Nephron progenitor cell (in vitro differentiated cells): ENCODE results near the gene DLGAP3.

Source experiments
- DNase-seq: peaks from one replicate; pipeline ENCODE4 v3.0.0; 2021
- H3K27ac Mint-ChIP-seq: 2 replicates; pipeline ENCODE4 v1.8.0; 2021; ENCODE audit warnings: mild to moderate bottlenecking, moderate library complexity, mixed read lengths
- H3K27me3 Mint-ChIP-seq: 2 replicates; pipeline ENCODE4 v1.8.0; 2021; ENCODE audit warnings: mild to moderate bottlenecking, low read depth, mixed read lengths; ENCODE audit not compliant: poor library complexity
- H3K36me3 Mint-ChIP-seq: 2 replicates; pipeline ENCODE4 v1.8.0; 2021; ENCODE audit warnings: low read depth, mixed read lengths
- H3K4me1 Mint-ChIP-seq: 2 replicates; pipeline ENCODE4 v1.8.0; 2021; ENCODE audit warnings: mixed read lengths
- H3K4me3 Mint-ChIP-seq: 2 replicates; pipeline ENCODE4 v1.8.0; 2021; ENCODE audit warnings: mild to moderate bottlenecking, moderate library complexity, mixed read lengths
- H3K9me3 Mint-ChIP-seq: 2 replicates; pipeline ENCODE4 v1.8.0; 2021; ENCODE audit warnings: mild to moderate bottlenecking, moderate library complexity, mixed read lengths
- CTCF ChIP-seq: fragments of 200-600 bp; sonication (generic); IDR thresholded peaks from 2 replicates; pipeline ENCODE4 v1.5.0; 2021; ENCODE audit warnings: antibody characterized with exemption

The DLGAP3 gene

GRCh38 chr1:34859446-34860200 is 69.8 kb downstream of the DLGAP3 start, which contains the start of gene SMIM12:
Gene SMIM12 (minus strand): TSS chr1:34859749. CDS start chr1:34855977, 3,772 bp downstream.
- peak; percentile 89 for DNase-seq
- Mint-ChIP-seq H3K27me3 (peaks cover 39% of the 10 kb centered on the region), H3K27ac (no peak within 1 kb of the TSS), H3K4me3 (peak within 1 kb of the TSS; percentile 95), H3K4me1 (peaks cover 15% of the 10 kb centered on the region), H3K36me3 (peaks cover 6% of the 10 kb centered on the region), H3K9me3 (peaks cover 4% of the 10 kb centered on the region)
- peak; percentile 57 for TF ChIP-seq CTCF

- H3K27ac Mint-ChIP-seq = no peak overlapping the region
- no peak for DNase-seq
These were observed 70.5 kb downstream of the DLGAP3 start for GRCh38 chr1:34858901-34859445.

GRCh38 chr1:34856697-34857096 is 72.8 kb downstream of the DLGAP3 start:
- H3K4me1 Mint-ChIP-seq = peaks cover 15% of the 10 kb centered on the region
- TF ChIP-seq CTCF = no peak
- H3K27me3 Mint-ChIP-seq = peaks cover 10% of the 10 kb centered on the region
- DNase-seq = no peak
- H3K27ac Mint-ChIP-seq = no peak overlapping the region
- no peak overlapping the region for H3K4me3 Mint-ChIP-seq
- H3K9me3 Mint-ChIP-seq = peaks cover 4% of the 10 kb centered on the region
- peaks cover 6% of the 10 kb centered on the region for H3K36me3 Mint-ChIP-seq

More at GRCh38 chr1:34858901-34859445, 70.5 kb downstream of the DLGAP3 start:
- no peak for TF ChIP-seq CTCF
- peaks cover 4% of the 10 kb centered on the region for H3K9me3 Mint-ChIP-seq
- peaks cover 33% of the 10 kb centered on the region for H3K27me3 Mint-ChIP-seq
- peak overlapping the region; percentile 95 for H3K4me3 Mint-ChIP-seq
- peaks cover 6% of the 10 kb centered on the region for H3K36me3 Mint-ChIP-seq
- H3K4me1 Mint-ChIP-seq = peaks cover 15% of the 10 kb centered on the region

- H3K36me3 Mint-ChIP-seq = peaks cover 29% of the 10 kb centered on the region
- H3K4me1 Mint-ChIP-seq = no peaks in the 10 kb centered on the region
- H3K27ac Mint-ChIP-seq = no peak overlapping the region
- H3K27me3 Mint-ChIP-seq = peaks cover 3% of the 10 kb centered on the region
- H3K4me3 Mint-ChIP-seq = no peak overlapping the region
- H3K9me3 Mint-ChIP-seq = no peaks in the 10 kb centered on the region
- TF ChIP-seq CTCF = peak; percentile 95
- peak; percentile 93 for DNase-seq
These were observed 76.7 kb downstream of the DLGAP3 start for GRCh38 chr1:34852677-34853217.

- Mint-ChIP-seq H3K36me3 (peaks cover 29% of the 10 kb centered on the region), H3K4me1 (peaks cover 10% of the 10 kb centered on the region), H3K27ac (no peak overlapping the region), H3K27me3 (peaks cover 3% of the 10 kb centered on the region), H3K9me3 (no peaks in the 10 kb centered on the region), H3K4me3 (no peak overlapping the region)
- no peak for DNase-seq
- no peak for TF ChIP-seq CTCF
These were observed 77.9 kb downstream of the DLGAP3 start for GRCh38 chr1:34851431-34852105.
